ENCODE data around the gene INTS7.

GRCh38 chr1:211985556-211986264 lies 49.6 kb downstream of the INTS7 start:
- TF ChIP-seq, protein P1, sequence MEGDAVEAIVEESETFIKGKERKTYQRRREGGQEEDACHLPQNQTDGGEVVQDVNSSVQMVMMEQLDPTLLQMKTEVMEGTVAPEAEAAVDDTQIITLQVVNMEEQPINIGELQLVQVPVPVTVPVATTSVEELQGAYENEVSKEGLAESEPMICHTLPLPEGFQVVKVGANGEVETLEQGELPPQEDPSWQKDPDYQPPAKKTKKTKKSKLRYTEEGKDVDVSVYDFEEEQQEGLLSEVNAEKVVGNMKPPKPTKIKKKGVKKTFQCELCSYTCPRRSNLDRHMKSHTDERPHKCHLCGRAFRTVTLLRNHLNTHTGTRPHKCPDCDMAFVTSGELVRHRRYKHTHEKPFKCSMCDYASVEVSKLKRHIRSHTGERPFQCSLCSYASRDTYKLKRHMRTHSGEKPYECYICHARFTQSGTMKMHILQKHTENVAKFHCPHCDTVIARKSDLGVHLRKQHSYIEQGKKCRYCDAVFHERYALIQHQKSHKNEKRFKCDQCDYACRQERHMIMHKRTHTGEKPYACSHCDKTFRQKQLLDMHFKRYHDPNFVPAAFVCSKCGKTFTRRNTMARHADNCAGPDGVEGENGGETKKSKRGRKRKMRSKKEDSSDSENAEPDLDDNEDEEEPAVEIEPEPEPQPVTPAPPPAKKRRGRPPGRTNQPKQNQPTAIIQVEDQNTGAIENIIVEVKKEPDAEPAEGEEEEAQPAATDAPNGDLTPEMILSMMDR (IDR thresholded peaks at IDR 0.05), result no peak
- no peak for TF ChIP-seq RAD21 (IDR thresholded peaks at IDR 0.05; ENCODE audit: low read length)
